Large intestine (tissue), 3 donors: ENCODE results near the gene CLIP2. TPM values are rescaled to one million over a fixed set of nuclear protein-coding genes. Genes with fewer than 3 reads are reported as not detected.
"Not testable (repeated sequence)": the region's sequence is repeated elsewhere in the genome, so short reads cannot be mapped to it uniquely, and the experiment has no call there.

ENCODE experiments used
- DNase-seq, 2 donors: peaks; one replicate each; pipeline versions ENCODE4 v3.0.0 to v3.0.0-alpha.2; 2013
- H3K27ac ChIP-seq: one replicate; pipeline ENCODE4 v1.5.1; 2013; ENCODE audit warnings: low read length
- H3K27me3 ChIP-seq: 2 replicates; pipeline ENCODE4 v1.6.1; 2013; ENCODE audit warnings: low read length; ENCODE audit not compliant: control insufficient read depth, insufficient read depth
- H3K36me3 ChIP-seq: 2 replicates; pipeline ENCODE4 v1.6.1; 2013; ENCODE audit warnings: low read length; ENCODE audit not compliant: control insufficient read depth, insufficient read depth
- H3K4me1 ChIP-seq: one replicate; pipeline ENCODE4 v1.6.1; 2013; ENCODE audit warnings: low read length; ENCODE audit not compliant: control insufficient read depth, insufficient read depth
- H3K4me3 ChIP-seq: one replicate; pipeline ENCODE4 v1.5.1; 2013; ENCODE audit warnings: low read length
- H3K9me3 ChIP-seq: one replicate; pipeline ENCODE4 v1.6.1; 2013; ENCODE audit warnings: mild to moderate bottlenecking, low read depth, low read length, moderate library complexity; ENCODE audit not compliant: control insufficient read depth
- WGBS: methylation state at CpG from one replicate; pipeline ENCODE4 v1.1.5; 2013; ENCODE audit warnings: low lambda C conversion rate; ENCODE audit not compliant: insufficient coverage; 5-methylcytosine and 5-hydroxymethylcytosine counted together
- polyA plus RNA-seq: library from polyadenylated mRNA; unstranded; fragments of 120-200 nt; gene quantifications from one replicate; pipeline ENCODE4 v1.2.1, GENCODE V29; 2013

CLIP2 gene
- polyA plus RNA-seq, 1 donor: 13.6 TPM

- Histone ChIP-seq H3K4me3 (no peak overlapping the region), H3K4me1 (no peaks in the 10 kb centered on the region), H3K27me3 (no peaks in the 10 kb centered on the region), H3K27ac (no peak overlapping the region), H3K36me3 (no peaks in the 10 kb centered on the region), H3K9me3 (no peaks in the 10 kb centered on the region)
- WGBS: no CpG with 5 or more reads among the region's 10 CpGs
- DNase-seq: no peak
Measured at GRCh38 chr7:74307738-74308505, 18.7 kb downstream of the CLIP2 start.

DNA sequence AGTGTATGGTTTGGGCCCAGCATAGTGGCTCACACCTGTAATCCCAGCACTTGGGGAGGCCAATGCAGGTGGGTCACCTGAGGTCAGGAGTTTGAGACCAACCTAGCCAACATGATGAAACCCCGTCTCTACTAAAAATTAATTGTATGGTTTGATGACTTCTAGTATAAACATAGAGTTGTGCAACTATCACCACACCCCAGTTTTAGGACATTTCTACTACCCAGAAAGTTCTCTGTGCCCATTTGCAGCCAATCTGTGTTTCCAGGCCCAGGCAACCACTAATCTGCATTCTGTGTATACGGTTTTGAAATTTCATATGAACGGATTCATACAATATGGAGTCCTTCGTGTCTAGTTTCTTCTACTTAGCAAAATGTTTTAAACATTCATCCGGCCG, 20.0 kb downstream of the CLIP2 start:
- DNase-seq: no peak
- H3K4me3 ChIP-seq: no peak overlapping the region
- H3K36me3 ChIP-seq: no peaks in the 10 kb centered on the region
- H3K27ac ChIP-seq: no peak overlapping the region
- no CpG with 5 or more reads among the region's 6 CpGs for WGBS
- no peaks in the 10 kb centered on the region for H3K4me1 ChIP-seq
- no peaks in the 10 kb centered on the region for H3K27me3 ChIP-seq
- H3K9me3 ChIP-seq: no peaks in the 10 kb centered on the region

DNA sequence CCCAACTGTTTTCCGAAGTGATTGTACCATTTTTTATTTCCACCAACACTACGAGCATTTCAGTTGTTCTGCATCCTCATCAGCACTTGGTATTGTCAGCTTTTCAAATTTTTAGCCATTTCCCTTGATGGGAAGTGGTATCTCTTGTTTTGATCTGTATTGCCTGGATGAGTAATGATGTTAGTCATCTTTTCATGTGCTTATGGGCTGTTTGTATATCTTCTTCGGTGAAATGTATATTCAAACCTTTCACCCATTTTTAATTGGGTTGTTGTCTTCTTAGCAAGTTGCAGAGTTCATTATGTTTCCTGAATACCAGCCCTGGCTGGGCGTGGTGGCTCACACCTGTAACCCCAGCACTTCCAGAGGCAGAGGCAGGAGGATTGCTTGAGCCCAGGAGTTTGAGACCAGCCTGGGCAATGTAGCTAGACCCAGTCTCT, 22.1 kb downstream of the CLIP2 start:
- H3K36me3 ChIP-seq: no peaks in the 10 kb centered on the region
- H3K27ac ChIP-seq: no peak overlapping the region
- H3K9me3 ChIP-seq: no peaks in the 10 kb centered on the region
- no CpG with 5 or more reads among the region's 4 CpGs for WGBS
- H3K27me3 ChIP-seq: no peaks in the 10 kb centered on the region
- no peak for DNase-seq
- no peaks in the 10 kb centered on the region for H3K4me1 ChIP-seq
- H3K4me3 ChIP-seq: no peak overlapping the region

- no peaks in the 10 kb centered on the region for H3K4me1 ChIP-seq
- DNase-seq: no peak
- WGBS: no CpG with 5 or more reads among the region's 16 CpGs
- H3K27me3 ChIP-seq: no peaks in the 10 kb centered on the region
- H3K36me3 ChIP-seq: peaks cover 2% of the 10 kb centered on the region
- no peak overlapping the region for H3K4me3 ChIP-seq
- H3K9me3 ChIP-seq: no peaks in the 10 kb centered on the region
- H3K27ac ChIP-seq: no peak overlapping the region
Measured at GRCh38 chr7:74312418-74313028, 23.3 kb downstream of the CLIP2 start.

DNA sequence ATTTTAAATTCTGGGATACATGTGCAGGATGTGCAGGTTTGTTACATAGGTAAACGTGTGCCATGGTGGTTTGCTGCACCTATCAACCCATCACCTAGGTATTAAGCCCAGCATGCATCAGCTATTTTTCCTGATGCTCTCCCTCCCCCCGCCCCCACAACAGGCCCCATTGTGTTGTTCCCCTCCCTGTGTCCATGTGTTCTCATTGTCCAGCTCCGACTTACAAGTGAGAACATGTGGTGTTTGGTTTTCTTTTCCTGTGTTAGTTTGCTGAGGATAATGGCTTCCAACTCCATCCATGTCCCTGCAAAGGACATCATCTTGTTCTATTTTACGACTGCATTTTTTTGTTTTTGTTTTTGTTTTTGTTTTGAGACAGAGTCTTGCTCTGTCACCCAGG, 26.7 kb downstream of the CLIP2 start:
- DNase-seq, H3K4me3 ChIP-seq, H3K27ac ChIP-seq, H3K9me3 ChIP-seq, H3K27me3 ChIP-seq, H3K4me1 ChIP-seq: not testable (repeated sequence)
- 86% methylated on average over 1 of the region's 4 CpGs for WGBS
- peaks cover 18% of the 10 kb centered on the region for H3K36me3 ChIP-seq

DNA sequence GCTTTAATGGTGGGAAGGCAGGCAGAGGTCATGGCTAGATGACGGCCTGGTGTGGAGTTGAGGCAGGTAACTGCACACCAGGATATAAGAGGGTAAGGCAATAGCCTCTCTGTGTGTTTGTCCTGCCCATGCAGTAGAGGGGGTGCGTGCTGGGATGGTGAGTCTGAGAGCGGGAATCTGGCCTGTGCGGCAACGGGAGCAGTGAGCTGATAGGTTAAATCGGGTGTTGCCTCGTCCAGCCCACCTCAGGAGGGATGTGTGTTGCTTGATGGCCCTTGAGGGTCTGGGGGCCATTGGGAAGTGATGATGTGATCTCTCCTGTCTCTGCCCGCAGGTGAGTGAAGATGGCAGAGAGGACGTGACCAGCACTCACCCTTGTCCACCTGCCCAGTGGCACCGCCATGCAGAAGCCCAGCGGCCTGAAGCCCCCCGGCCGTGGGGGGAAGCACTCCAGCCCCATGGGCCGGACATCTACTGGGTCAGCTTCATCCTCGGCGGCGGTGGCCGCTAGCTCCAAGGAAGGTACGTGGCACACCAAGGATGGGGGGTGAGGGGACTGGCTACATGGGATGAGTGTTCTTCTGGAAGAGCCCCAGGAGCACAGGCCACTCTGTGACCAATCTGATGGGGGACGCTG, 28.1 kb downstream of the CLIP2 start:
- WGBS: no CpG with 5 or more reads among the region's 20 CpGs
- H3K27me3 ChIP-seq: no peaks in the 10 kb centered on the region
- peaks cover 19% of the 10 kb centered on the region for H3K36me3 ChIP-seq
- no peak overlapping the region for H3K27ac ChIP-seq
- H3K9me3 ChIP-seq: no peaks in the 10 kb centered on the region
- no peak for DNase-seq
- no peaks in the 10 kb centered on the region for H3K4me1 ChIP-seq
- H3K4me3 ChIP-seq: no peak overlapping the region

DNA sequence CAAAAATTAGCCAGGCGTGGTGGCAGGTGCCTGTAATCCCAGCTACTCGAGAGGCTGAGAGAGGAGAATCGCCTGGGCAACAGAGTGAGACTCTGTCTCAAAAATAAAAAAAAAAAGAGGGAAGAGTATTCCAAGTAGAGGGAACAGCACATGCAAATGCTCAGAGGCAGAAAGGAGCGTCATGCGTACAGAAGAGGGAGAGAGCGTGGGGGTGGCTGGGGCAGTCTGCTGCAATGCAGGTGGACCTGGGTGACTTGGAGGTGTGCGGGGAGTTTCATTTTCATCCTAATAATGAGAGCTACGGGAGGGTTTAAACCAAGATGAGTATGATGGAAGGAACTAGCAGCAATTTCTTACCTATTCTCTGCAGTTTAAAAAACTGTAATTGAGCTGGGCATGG, 28.8 kb downstream of the CLIP2 start:
- Histone ChIP-seq H3K9me3 (no peaks in the 10 kb centered on the region), H3K27ac (no peak overlapping the region), H3K4me3 (no peak overlapping the region), H3K27me3 (no peaks in the 10 kb centered on the region), H3K36me3 (peaks cover 20% of the 10 kb centered on the region), H3K4me1 (no peaks in the 10 kb centered on the region)
- WGBS: 97% methylated on average over 5 of the region's 8 CpGs
- no peak for DNase-seq

DNA sequence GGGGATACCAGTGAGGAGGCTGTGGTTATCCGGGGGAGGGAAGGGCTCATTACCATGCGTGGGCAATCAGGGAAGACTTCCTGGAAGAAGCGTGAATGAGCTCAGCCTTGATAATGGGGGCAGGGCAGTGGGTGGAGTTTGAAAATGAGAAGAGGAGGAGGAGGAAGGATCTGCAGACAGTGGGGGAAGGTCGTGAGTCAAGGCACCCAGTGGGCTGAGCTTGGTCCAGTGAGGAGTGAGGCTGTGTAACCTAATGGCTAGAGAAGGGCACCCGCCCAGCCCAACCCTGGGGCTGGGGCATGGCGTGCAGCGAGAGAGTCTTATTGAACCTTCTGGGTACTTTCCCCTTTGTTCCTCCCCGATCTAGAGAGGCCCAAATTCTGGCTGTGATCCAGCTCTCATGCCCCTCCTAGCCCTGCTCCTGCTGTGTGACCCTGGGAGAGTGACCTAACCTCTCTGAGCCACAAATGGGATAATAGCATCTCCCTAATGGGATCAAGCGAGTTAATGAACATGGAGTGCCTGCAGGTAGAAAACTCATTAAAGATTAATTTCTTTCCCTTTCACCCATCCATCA, 31.5 kb downstream of the CLIP2 start:
- DNase-seq: no peak
- peaks cover 4% of the 10 kb centered on the region for H3K4me1 ChIP-seq
- peaks cover 23% of the 10 kb centered on the region for H3K36me3 ChIP-seq
- H3K27ac ChIP-seq: no peak overlapping the region
- no peaks in the 10 kb centered on the region for H3K27me3 ChIP-seq
- H3K4me3 ChIP-seq: no peak overlapping the region
- H3K9me3 ChIP-seq: no peaks in the 10 kb centered on the region
- whole genome bisulfite sequencing: no CpG with 5 or more reads among the region's 9 CpGs

DNA sequence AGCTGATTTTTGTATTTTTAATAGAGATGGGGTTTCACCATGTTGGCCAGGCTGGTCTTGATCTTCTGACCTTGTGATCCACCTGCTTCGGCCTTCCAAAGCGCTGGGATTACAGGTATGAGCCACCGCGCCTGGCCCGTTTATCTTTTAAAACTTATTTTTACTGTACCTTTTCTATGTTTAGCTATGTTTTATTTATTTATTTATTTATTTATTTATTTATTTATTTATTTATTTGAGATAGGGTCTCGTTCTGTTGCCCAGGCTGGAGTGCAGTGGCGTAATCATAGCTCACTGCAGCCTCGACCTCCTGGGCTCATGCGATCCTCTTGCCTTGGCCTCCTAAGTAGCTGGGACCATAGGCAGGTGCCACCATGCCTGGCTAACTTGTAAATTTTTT, 33.7 kb downstream of the CLIP2 start:
- no CpG with 5 or more reads among the region's 9 CpGs for WGBS
- not testable (repeated sequence) for H3K4me1 ChIP-seq, H3K27me3 ChIP-seq, DNase-seq, H3K4me3 ChIP-seq, H3K9me3 ChIP-seq, H3K27ac ChIP-seq
- peaks cover 19% of the 10 kb centered on the region for H3K36me3 ChIP-seq

- peaks cover 18% of the 10 kb centered on the region for H3K36me3 ChIP-seq
- no CpG with 5 or more reads among the region's 12 CpGs for WGBS
- H3K27ac ChIP-seq: no peak overlapping the region
- no peak overlapping the region for H3K4me3 ChIP-seq
- no peaks in the 10 kb centered on the region for H3K27me3 ChIP-seq
- peaks cover 4% of the 10 kb centered on the region for H3K4me1 ChIP-seq
- peak in 1 of 2 donors; percentile 5 for DNase-seq
- H3K9me3 ChIP-seq: no peaks in the 10 kb centered on the region
Measured at GRCh38 chr7:74324531-74325209, 35.5 kb downstream of the CLIP2 start.
